ENCODE data around the gene NDRG2.

Gene NDRG2

GRCh38 chr14:20973501-20973900, 51.4 kb downstream of the NDRG2 start:
- Histone ChIP-seq H3K27me3 (replicated peaks; ENCODE audit: control insufficient read depth, insufficient read depth, low read length) (no peaks in the 10 kb centered on the region), H3K36me3 (ENCODE audit: control insufficient read depth, insufficient read depth, low read length) (no peaks in the 10 kb centered on the region), H3K4me3 (replicated peaks; ENCODE audit: low read depth, low read length) (no peak overlapping the region)
- TF ChIP-seq CTCF (IDR thresholded peaks at IDR 0.05; ENCODE audit: insufficient read depth, low read length, poor library complexity, severe bottlenecking), result no peak
- no peak for DNase-seq (ENCODE audit: extremely low read depth, insufficient read length)

- TF ChIP-seq CTCF (IDR thresholded peaks at IDR 0.05; ENCODE audit: insufficient read depth, low read length, poor library complexity, severe bottlenecking), result no peak
- Histone ChIP-seq H3K27me3 (replicated peaks; ENCODE audit: control insufficient read depth, insufficient read depth, low read length) (no peaks in the 10 kb centered on the region), H3K36me3 (ENCODE audit: control insufficient read depth, insufficient read depth, low read length) (no peaks in the 10 kb centered on the region), H3K4me3 (replicated peaks; ENCODE audit: low read depth, low read length) (peak overlapping the region; percentile 63)
- no peak for DNase-seq (ENCODE audit: extremely low read depth, insufficient read length)
Observed at GRCh38 chr14:20971705-20972021, 53.2 kb downstream of the NDRG2 start.

- peak; percentile 88 for DNase-seq (ENCODE audit: extremely low read depth, insufficient read length)
Observed at GRCh38 chr14:20970983-20971704, 53.7 kb downstream of the NDRG2 start.

GRCh38 chr14:20970647-20970982, 54.2 kb downstream of the NDRG2 start:
- Histone ChIP-seq H3K4me3 (replicated peaks; ENCODE audit: low read depth, low read length) (peak overlapping the region; percentile 33), H3K27me3 (replicated peaks; ENCODE audit: control insufficient read depth, insufficient read depth, low read length) (no peaks in the 10 kb centered on the region), H3K36me3 (ENCODE audit: control insufficient read depth, insufficient read depth, low read length) (no peaks in the 10 kb centered on the region)
- DNase-seq (ENCODE audit: extremely low read depth, insufficient read length), result no peak
- no peak for TF ChIP-seq CTCF (IDR thresholded peaks at IDR 0.05; ENCODE audit: insufficient read depth, low read length, poor library complexity, severe bottlenecking)

More at GRCh38 chr14:20970983-20971704, 53.7 kb downstream of the NDRG2 start:
- TF ChIP-seq CTCF (IDR thresholded peaks at IDR 0.05; ENCODE audit: insufficient read depth, low read length, poor library complexity, severe bottlenecking), result peak; percentile 100
- no peaks in the 10 kb centered on the region for H3K36me3 ChIP-seq (ENCODE audit: control insufficient read depth, insufficient read depth, low read length)
- H3K4me3 ChIP-seq (replicated peaks; ENCODE audit: low read depth, low read length), result peak overlapping the region; percentile 63
- no peaks in the 10 kb centered on the region for H3K27me3 ChIP-seq (replicated peaks; ENCODE audit: control insufficient read depth, insufficient read depth, low read length)

- DNase-seq (ENCODE audit: extremely low read depth, insufficient read length), result no peak
- Histone ChIP-seq H3K36me3 (ENCODE audit: control insufficient read depth, insufficient read depth, low read length) (no peaks in the 10 kb centered on the region), H3K27me3 (replicated peaks; ENCODE audit: control insufficient read depth, insufficient read depth, low read length) (no peaks in the 10 kb centered on the region), H3K4me3 (replicated peaks; ENCODE audit: low read depth, low read length) (no peak overlapping the region)
- TF ChIP-seq CTCF (IDR thresholded peaks at IDR 0.05; ENCODE audit: insufficient read depth, low read length, poor library complexity, severe bottlenecking), result no peak
Observed at GRCh38 chr14:20969336-20969735, 55.5 kb downstream of the NDRG2 start.

Data from GM06990 (cell line).